ENCODE measurements around the gene WNT4. TPM values are rescaled to one million over a fixed set of nuclear protein-coding genes. Genes with fewer than 3 reads are reported as not detected.

WNT4 gene
- total RNA-seq, 2 donors from 2014 or later: 0.52 to 1.3 TPM

DNA sequence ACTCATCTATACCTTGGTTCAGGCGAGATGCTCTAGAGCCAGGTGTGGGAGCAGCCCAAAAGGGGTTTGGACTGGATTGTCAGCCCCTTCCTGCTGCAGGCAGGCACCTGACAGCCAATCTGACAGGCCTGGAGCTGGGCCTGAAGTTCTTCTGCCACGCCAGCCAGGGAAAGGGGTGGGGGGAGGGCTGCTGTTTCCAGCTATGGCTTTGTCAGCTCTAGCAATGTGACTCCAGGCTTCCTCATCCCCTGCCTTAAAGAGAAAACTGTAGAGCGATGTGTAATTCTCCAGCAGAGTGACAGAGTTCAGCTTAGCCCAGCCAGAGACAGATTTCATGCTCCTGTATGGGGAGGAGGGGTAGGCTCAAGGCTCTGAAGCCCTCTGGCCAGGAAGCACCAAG is 30.3 kb downstream of the WNT4 start:
- no peaks in the 10 kb centered on the region for H3K27me3 ChIP-seq
- ATAC-seq: no peak
- no peaks in the 10 kb centered on the region for H3K36me3 ChIP-seq (replicated peaks in 1 of 2; ENCODE audit: insufficient read depth in 1 of 2, low read depth in 2 of 2)
- 87 to 89% methylated on average over 2 to 3 of the region's 3 CpGs for WGBS, 2 donors
- intact Hi-C loops (cut with DNase I): no loop called here
- H3K9me3 ChIP-seq: no peaks in the 10 kb centered on the region
- TF ChIP-seq, protein P1, sequence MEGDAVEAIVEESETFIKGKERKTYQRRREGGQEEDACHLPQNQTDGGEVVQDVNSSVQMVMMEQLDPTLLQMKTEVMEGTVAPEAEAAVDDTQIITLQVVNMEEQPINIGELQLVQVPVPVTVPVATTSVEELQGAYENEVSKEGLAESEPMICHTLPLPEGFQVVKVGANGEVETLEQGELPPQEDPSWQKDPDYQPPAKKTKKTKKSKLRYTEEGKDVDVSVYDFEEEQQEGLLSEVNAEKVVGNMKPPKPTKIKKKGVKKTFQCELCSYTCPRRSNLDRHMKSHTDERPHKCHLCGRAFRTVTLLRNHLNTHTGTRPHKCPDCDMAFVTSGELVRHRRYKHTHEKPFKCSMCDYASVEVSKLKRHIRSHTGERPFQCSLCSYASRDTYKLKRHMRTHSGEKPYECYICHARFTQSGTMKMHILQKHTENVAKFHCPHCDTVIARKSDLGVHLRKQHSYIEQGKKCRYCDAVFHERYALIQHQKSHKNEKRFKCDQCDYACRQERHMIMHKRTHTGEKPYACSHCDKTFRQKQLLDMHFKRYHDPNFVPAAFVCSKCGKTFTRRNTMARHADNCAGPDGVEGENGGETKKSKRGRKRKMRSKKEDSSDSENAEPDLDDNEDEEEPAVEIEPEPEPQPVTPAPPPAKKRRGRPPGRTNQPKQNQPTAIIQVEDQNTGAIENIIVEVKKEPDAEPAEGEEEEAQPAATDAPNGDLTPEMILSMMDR (IDR thresholded peaks at IDR 0.05): no peak
- TF ChIP-seq POLR2A (IDR thresholded peaks at IDR 0.05): no peak
- H3K4me1 ChIP-seq: peaks cover 7% of the 10 kb centered on the region
- H3K27ac ChIP-seq: no peak overlapping the region
- no peak overlapping the region for H3K4me3 ChIP-seq
- DNase-seq: no peak

- no peaks in the 10 kb centered on the region for H3K36me3 ChIP-seq (replicated peaks in 1 of 2; ENCODE audit: insufficient read depth in 1 of 2, low read depth in 2 of 2)
- intact Hi-C loops (cut with DNase I): no loop called here
- H3K9me3 ChIP-seq: no peaks in the 10 kb centered on the region
- H3K27ac ChIP-seq: no peak overlapping the region
- peaks cover 7% of the 10 kb centered on the region for H3K4me1 ChIP-seq
- no peak for TF ChIP-seq POLR2A (IDR thresholded peaks at IDR 0.05)
- TF ChIP-seq, protein P1 (IDR thresholded peaks at IDR 0.05): no peak
- no peak overlapping the region for H3K4me3 ChIP-seq
- DNase-seq (no peak), ATAC-seq (no peak)
- 85 to 90% methylated on average over 3 of the region's 3 CpGs for WGBS, 2 donors
- no peaks in the 10 kb centered on the region for H3K27me3 ChIP-seq
Observed at GRCh38 chr1:22111620-22112019, 31.3 kb downstream of the WNT4 start.

- intact Hi-C loops (cut with DNase I): no loop called here
- 100% methylated on average over 1 of the region's 1 CpG for WGBS, 2 donors
- H3K9me3 ChIP-seq: no peaks in the 10 kb centered on the region
- H3K36me3 ChIP-seq (replicated peaks in 1 of 2; ENCODE audit: insufficient read depth in 1 of 2, low read depth in 2 of 2): no peaks in the 10 kb centered on the region
- no peak overlapping the region for H3K4me3 ChIP-seq
- no peak overlapping the region for H3K27ac ChIP-seq
- H3K4me1 ChIP-seq: peaks cover 7% of the 10 kb centered on the region
- ATAC-seq (no peak), DNase-seq (no peak)
- no peak for TF ChIP-seq POLR2A (IDR thresholded peaks at IDR 0.05)
- TF ChIP-seq, protein P1 (IDR thresholded peaks at IDR 0.05): no peak
- H3K27me3 ChIP-seq: no peaks in the 10 kb centered on the region
Observed at GRCh38 chr1:22111115-22111514, 31.8 kb downstream of the WNT4 start.

- 88 to 94% methylated on average over 3 of the region's 3 CpGs for WGBS, 2 donors
- intact Hi-C loops (cut with DNase I): no loop called here
- TF ChIP-seq POLR2A (IDR thresholded peaks at IDR 0.05): no peak
- TF ChIP-seq, protein P1 (IDR thresholded peaks at IDR 0.05): no peak
- H3K4me3 ChIP-seq: no peak overlapping the region
- no peaks in the 10 kb centered on the region for H3K9me3 ChIP-seq
- no peaks in the 10 kb centered on the region for H3K36me3 ChIP-seq (replicated peaks in 1 of 2; ENCODE audit: insufficient read depth in 1 of 2, low read depth in 2 of 2)
- no peaks in the 10 kb centered on the region for H3K27me3 ChIP-seq
- H3K4me1 ChIP-seq: peaks cover 7% of the 10 kb centered on the region
- H3K27ac ChIP-seq: no peak overlapping the region
- ATAC-seq (no peak), DNase-seq (no peak)
Observed at GRCh38 chr1:22110016-22110415, 32.9 kb downstream of the WNT4 start.

DNA sequence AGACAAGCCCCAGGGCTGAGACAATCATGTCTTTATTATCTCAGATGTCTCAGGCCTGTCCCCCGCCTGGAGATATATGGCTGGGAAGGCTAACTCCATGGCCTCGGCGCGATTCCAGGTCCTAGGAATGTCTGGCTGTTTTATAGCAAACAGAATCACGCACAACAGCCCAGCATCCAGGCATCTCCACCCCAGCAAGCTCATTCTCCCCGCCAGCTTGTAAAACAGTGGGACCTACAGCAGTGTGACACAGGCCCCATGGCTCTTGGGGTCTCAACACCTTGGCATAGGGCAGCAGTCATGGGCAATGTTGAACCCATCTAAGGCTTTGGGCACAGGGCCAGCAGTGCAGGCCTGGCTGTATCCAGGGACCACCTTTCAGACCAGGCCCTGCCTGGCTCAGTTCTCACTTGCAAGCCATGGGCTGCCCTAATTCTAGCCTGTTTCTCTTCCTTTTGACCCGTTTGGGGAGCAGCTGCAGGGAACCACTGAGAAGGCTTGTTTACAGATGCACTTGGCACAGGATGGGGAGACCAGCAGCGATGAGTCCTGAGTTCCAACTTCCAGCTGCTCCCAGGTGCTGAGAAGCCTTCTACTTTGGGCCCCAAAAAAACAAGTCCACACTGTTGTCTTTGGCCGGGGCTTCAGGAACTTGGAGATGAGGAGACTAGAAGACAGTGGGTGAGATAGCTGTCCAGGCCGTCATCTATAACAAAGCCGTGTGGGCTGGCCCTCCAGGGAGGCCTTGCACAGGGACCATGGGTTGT is 34.4 kb downstream of the WNT4 start:
- Histone ChIP-seq H3K36me3 (replicated peaks in 1 of 2; ENCODE audit: insufficient read depth in 1 of 2, low read depth in 2 of 2) (no peaks in the 10 kb centered on the region), H3K9me3 (no peaks in the 10 kb centered on the region), H3K4me3 (no peak overlapping the region), H3K27ac (no peak overlapping the region), H3K4me1 (no peaks in the 10 kb centered on the region), H3K27me3 (no peaks in the 10 kb centered on the region)
- ATAC-seq (peak; percentile 9), DNase-seq (no peak)
- WGBS, 2 donors: 66 to 71% methylated on average over 8 to 11 of the region's 11 CpGs
- TF ChIP-seq, protein P1 (IDR thresholded peaks at IDR 0.05): no peak
- no peak for TF ChIP-seq POLR2A (IDR thresholded peaks at IDR 0.05)
- intact Hi-C loops (cut with DNase I): loop anchor here (10.0 kb wide), 1 partner anchor 536 kb away; the partner anchor contains the start of gene C1QC

Measured in body of pancreas (tissue), 4 donors.